Measurements from ENCODE around the gene ZYX. TPM values are rescaled to one million over a fixed set of nuclear protein-coding genes. Genes with fewer than 3 reads are reported as not detected.

ZYX gene
- total RNA-seq, 1 donor from 2014 or later, result 9.2 TPM

DNA sequence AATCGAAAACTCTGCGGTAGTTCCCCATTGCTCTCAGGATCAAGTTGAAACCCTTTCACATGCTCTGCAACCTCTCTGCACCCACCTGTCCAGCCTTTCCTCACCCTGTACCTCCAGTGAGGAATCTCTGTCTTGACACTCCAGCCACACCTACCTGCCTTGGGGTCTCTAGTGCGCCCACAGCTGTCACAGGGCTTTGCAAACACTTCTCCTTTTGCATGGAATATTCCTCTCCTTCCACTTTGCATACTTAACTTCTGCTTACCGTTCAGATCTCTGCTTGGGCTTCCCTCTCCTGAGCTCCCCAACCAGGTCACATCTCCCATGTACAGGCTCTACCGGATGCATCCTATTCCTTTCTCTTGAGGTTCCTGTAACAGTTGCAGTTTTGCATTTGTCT, 6.6 kb upstream of the ZYX start:
- no peak overlapping the region for H3K4me3 ChIP-seq (ENCODE audit: low read depth, low read length)
- H3K36me3 ChIP-seq (ENCODE audit: control insufficient read depth, insufficient read depth, low read length), result no peaks in the 10 kb centered on the region
- FAIRE-seq, result no peak
- DNase-seq (ENCODE audit: low read depth), result no peak
- TF ChIP-seq CTCF (IDR thresholded peaks at IDR 0.05; ENCODE audit: insufficient read depth, low read length, severe bottlenecking), result no peak
- no peaks in the 10 kb centered on the region for H3K27me3 ChIP-seq (ENCODE audit: control insufficient read depth, insufficient read depth, low read length)

GRCh38 chr7:143375298-143376034, 5.7 kb upstream of the ZYX start:
- no peak overlapping the region for H3K4me3 ChIP-seq (ENCODE audit: low read depth, low read length)
- FAIRE-seq, result no peak
- TF ChIP-seq CTCF (IDR thresholded peaks at IDR 0.05; ENCODE audit: insufficient read depth, low read length, severe bottlenecking), result no peak
- peak; percentile 50 for DNase-seq (ENCODE audit: low read depth)
- no peaks in the 10 kb centered on the region for H3K36me3 ChIP-seq (ENCODE audit: control insufficient read depth, insufficient read depth, low read length)
- H3K27me3 ChIP-seq (ENCODE audit: control insufficient read depth, insufficient read depth, low read length), result no peaks in the 10 kb centered on the region

GRCh38 chr7:143376396-143376795, 4.7 kb upstream of the ZYX start:
- TF ChIP-seq CTCF (IDR thresholded peaks at IDR 0.05; ENCODE audit: insufficient read depth, low read length, severe bottlenecking), result no peak
- H3K27me3 ChIP-seq (ENCODE audit: control insufficient read depth, insufficient read depth, low read length), result no peaks in the 10 kb centered on the region
- DNase-seq (ENCODE audit: low read depth), result no peak
- H3K36me3 ChIP-seq (ENCODE audit: control insufficient read depth, insufficient read depth, low read length), result no peaks in the 10 kb centered on the region
- no peak for FAIRE-seq
- H3K4me3 ChIP-seq (ENCODE audit: low read depth, low read length), result no peak overlapping the region

DNA sequence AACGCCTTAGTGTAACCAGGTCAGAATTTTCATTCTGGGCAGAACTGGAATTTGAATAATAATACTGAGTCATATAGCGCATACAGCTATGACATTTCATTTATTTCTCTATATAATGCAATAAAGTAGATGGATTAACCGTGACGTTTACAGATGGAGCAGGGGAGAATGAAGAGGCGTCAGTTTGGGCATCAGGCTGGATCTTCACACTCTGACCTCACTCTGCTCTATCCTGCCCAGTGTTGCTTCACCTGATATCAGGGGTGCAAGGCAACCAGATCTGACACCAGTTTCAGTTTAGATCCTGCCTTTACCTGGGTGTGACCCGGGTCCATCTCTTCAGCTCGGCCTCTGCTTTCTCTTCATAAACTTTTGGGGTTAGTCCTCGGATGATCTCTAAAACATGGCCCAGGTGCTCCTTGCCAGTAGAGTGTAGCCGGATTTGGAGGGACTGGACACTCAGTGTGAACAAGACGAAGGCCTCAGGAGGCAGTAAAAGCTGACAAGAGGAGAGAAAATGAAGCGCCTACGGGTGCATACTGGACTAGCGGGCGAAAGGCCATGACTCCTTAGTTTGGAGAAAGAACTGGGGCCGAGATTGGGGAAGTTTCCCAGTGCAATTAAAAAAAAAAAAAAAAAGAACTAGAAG, 1.4 kb upstream of the ZYX start:
- no peak for TF ChIP-seq CTCF (IDR thresholded peaks at IDR 0.05; ENCODE audit: insufficient read depth, low read length, severe bottlenecking)
- FAIRE-seq, result no peak
- no peak for DNase-seq (ENCODE audit: low read depth)

GRCh38 chr7:143380260-143380645, 892 bp upstream of the ZYX start:
- FAIRE-seq (no peak), DNase-seq (ENCODE audit: low read depth) (peak; percentile 68)
- peak; percentile 87 for TF ChIP-seq CTCF (IDR thresholded peaks at IDR 0.05; ENCODE audit: insufficient read depth, low read length, severe bottlenecking)
- Histone ChIP-seq H3K4me3 (ENCODE audit: low read depth, low read length) (peak overlapping the region; percentile 83), H3K27me3 (ENCODE audit: control insufficient read depth, insufficient read depth, low read length) (no peaks in the 10 kb centered on the region), H3K36me3 (ENCODE audit: control insufficient read depth, insufficient read depth, low read length) (peaks cover 5% of the 10 kb centered on the region)

More for the DNA sequence above, 1.4 kb upstream of the ZYX start:
- Histone ChIP-seq H3K4me3 (ENCODE audit: low read depth, low read length) (peak overlapping the region; percentile 83), H3K27me3 (ENCODE audit: control insufficient read depth, insufficient read depth, low read length) (no peaks in the 10 kb centered on the region), H3K36me3 (ENCODE audit: control insufficient read depth, insufficient read depth, low read length) (peaks cover 5% of the 10 kb centered on the region)
